ENCODE measurements around the gene SLC11A1.
A peak's percentile ranks its signal among the peaks of the same experiment; 100 is the strongest.

The SLC11A1 gene, protein sequence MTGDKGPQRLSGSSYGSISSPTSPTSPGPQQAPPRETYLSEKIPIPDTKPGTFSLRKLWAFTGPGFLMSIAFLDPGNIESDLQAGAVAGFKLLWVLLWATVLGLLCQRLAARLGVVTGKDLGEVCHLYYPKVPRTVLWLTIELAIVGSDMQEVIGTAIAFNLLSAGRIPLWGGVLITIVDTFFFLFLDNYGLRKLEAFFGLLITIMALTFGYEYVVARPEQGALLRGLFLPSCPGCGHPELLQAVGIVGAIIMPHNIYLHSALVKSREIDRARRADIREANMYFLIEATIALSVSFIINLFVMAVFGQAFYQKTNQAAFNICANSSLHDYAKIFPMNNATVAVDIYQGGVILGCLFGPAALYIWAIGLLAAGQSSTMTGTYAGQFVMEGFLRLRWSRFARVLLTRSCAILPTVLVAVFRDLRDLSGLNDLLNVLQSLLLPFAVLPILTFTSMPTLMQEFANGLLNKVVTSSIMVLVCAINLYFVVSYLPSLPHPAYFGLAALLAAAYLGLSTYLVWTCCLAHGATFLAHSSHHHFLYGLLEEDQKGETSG

GRCh38 chr2:218381916-218382366 is at the start of gene SLC11A1:
Gene SLC11A1 (plus strand): TSS chr2:218382273. CDS start chr2:218382369, 96 bp downstream.
- Histone ChIP-seq H3K4me1 (ENCODE audit: control insufficient read depth, insufficient read depth, low read length) (no peaks in the 10 kb centered on the region), H3K4me3 (ENCODE audit: low read depth, low read length) (no peak within 1 kb of the TSS), H3K9me3 (ENCODE audit: control insufficient read depth, insufficient read depth, low read depth, low read length) (no peaks in the 10 kb centered on the region), H3K27ac (ENCODE audit: extremely low read depth, low read depth, low read length) (no peak within 1 kb of the TSS), H3K36me3 (ENCODE audit: control insufficient read depth in 2 of 2, insufficient read depth in 1 of 2, low read length in 2 of 2) (no peaks in the 10 kb centered on the region; a peak in 1 of 3 replicates)
- TF ChIP-seq, protein P1, sequence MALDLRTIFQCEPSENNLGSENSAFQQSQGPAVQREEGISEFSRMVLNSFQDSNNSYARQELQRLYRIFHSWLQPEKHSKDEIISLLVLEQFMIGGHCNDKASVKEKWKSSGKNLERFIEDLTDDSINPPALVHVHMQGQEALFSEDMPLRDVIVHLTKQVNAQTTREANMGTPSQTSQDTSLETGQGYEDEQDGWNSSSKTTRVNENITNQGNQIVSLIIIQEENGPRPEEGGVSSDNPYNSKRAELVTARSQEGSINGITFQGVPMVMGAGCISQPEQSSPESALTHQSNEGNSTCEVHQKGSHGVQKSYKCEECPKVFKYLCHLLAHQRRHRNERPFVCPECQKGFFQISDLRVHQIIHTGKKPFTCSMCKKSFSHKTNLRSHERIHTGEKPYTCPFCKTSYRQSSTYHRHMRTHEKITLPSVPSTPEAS (tag by site-specific recombination; IDR thresholded peaks at IDR 0.05): 0 out of 2 replicates have a peak, but pooled peaks have one; percentile 37
- TF ChIP-seq KLF9 (tag by site-specific recombination; IDR thresholded peaks at IDR 0.05; ENCODE audit: low read depth) (0 out of 2 replicates have a peak, but pooled peaks have one; percentile 57), ZNF354C (tag by site-specific recombination; IDR thresholded peaks at IDR 0.05; ENCODE audit: borderline replicate concordance, low read depth) (no peak)
- TF ChIP-seq, protein P2, sequence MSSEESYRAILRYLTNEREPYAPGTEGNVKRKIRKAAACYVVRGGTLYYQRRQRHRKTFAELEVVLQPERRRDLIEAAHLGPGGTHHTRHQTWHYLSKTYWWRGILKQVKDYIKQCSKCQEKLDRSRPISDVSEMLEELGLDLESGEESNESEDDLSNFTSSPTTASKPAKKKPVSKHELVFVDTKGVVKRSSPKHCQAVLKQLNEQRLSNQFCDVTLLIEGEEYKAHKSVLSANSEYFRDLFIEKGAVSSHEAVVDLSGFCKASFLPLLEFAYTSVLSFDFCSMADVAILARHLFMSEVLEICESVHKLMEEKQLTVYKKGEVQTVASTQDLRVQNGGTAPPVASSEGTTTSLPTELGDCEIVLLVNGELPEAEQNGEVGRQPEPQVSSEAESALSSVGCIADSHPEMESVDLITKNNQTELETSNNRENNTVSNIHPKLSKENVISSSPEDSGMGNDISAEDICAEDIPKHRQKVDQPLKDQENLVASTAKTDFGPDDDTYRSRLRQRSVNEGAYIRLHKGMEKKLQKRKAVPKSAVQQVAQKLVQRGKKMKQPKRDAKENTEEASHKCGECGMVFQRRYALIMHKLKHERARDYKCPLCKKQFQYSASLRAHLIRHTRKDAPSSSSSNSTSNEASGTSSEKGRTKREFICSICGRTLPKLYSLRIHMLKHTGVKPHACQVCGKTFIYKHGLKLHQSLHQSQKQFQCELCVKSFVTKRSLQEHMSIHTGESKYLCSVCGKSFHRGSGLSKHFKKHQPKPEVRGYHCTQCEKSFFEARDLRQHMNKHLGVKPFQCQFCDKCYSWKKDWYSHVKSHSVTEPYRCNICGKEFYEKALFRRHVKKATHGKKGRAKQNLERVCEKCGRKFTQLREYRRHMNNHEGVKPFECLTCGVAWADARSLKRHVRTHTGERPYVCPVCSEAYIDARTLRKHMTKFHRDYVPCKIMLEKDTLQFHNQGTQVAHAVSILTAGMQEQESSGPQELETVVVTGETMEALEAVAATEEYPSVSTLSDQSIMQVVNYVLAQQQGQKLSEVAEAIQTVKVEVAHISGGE (tag by site-specific recombination; conservative IDR thresholded peaks at IDR 0.05; ENCODE audit: low read depth): no peak
- ChIA-PET CTCF (no interaction called here), POLR2A (no interaction called here)

DNA sequence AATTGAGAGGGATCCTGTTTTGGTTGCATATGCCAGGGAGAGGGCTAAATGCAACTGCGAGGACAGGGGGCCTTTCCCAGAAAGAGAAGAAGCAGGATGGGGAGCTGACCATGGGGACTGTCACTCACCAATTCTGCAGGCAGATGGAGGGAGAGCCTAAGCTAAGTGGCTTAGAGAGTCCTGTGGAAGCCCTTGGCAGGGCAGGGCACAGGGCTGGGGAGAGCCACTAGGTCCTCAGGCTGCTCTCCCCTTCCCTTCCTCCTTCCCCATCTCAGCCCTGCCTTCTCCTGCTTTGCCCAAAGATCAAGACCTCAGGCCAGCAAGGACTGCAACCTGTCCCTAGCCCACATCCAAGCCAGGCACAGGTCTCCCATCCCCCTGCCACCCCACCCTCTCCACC is 49.8 kb upstream of the SLC11A1 start:
- POLR2A ChIA-PET: no interaction called here
- H3K27ac ChIP-seq (ENCODE audit: extremely low read depth, low read depth, low read length): no peak overlapping the region
- CTCF ChIA-PET: no interaction called here

More for the DNA sequence above, 49.8 kb upstream of the SLC11A1 start:
- TF ChIP-seq ZNF114 (tag by site-specific recombination; IDR thresholded peaks at IDR 0.05) (no peak), ZNF830 (tag by site-specific recombination; IDR thresholded peaks at IDR 0.05; ENCODE audit: low read depth) (no peak), ZNF626 (tag by site-specific recombination; IDR thresholded peaks at IDR 0.05) (no peak), SCRT2 (tag by site-specific recombination; IDR thresholded peaks at IDR 0.05) (no peak), ZNF138 (tag by site-specific recombination; IDR thresholded peaks at IDR 0.05; ENCODE audit: borderline replicate concordance) (no peak), ZNF571 (tag by site-specific recombination; IDR thresholded peaks at IDR 0.05) (no peak), ZNF394 (tag by site-specific recombination; IDR thresholded peaks at IDR 0.05; ENCODE audit: borderline replicate concordance) (no peak), ZNF658 (tag by site-specific recombination; IDR thresholded peaks at IDR 0.05) (no peak), MEIS1 (CRISPR knock-in tag; IDR thresholded peaks at IDR 0.05; ENCODE audit: borderline replicate concordance) (no peak), SP3 (tag by site-specific recombination; IDR thresholded peaks at IDR 0.05) (no peak), ATF2 (tag by site-specific recombination; IDR thresholded peaks at IDR 0.05; ENCODE audit: low read depth) (no peak)
- TF ChIP-seq, protein P3, sequence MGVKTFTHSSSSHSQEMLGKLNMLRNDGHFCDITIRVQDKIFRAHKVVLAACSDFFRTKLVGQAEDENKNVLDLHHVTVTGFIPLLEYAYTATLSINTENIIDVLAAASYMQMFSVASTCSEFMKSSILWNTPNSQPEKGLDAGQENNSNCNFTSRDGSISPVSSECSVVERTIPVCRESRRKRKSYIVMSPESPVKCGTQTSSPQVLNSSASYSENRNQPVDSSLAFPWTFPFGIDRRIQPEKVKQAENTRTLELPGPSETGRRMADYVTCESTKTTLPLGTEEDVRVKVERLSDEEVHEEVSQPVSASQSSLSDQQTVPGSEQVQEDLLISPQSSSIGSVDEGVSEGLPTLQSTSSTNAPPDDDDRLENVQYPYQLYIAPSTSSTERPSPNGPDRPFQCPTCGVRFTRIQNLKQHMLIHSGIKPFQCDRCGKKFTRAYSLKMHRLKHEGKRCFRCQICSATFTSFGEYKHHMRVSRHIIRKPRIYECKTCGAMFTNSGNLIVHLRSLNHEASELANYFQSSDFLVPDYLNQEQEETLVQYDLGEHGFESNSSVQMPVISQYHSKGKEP (tag by site-specific recombination; IDR thresholded peaks at IDR 0.05): no peak
- TF ChIP-seq, protein P4, sequence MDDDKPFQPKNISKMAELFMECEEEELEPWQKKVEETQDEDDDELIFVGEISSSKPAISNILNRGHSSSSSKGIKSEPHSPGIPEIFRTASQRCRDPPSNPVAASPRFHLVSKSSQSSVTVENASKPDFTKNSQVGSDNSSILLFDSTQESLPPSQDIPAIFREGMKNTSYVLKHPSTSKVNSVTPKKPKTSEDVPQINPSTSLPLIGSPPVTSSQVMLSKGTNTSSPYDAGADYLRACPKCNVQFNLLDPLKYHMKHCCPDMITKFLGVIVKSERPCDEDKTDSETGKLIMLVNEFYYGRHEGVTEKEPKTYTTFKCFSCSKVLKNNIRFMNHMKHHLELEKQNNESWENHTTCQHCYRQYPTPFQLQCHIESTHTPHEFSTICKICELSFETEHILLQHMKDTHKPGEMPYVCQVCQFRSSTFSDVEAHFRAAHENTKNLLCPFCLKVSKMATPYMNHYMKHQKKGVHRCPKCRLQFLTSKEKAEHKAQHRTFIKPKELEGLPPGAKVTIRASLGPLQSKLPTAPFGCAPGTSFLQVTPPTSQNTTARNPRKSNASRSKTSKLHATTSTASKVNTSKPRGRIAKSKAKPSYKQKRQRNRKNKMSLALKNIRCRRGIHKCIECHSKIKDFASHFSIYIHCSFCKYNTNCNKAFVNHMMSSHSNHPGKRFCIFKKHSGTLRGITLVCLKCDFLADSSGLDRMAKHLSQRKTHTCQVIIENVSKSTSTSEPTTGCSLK (tag by site-specific recombination; IDR thresholded peaks at IDR 0.05): no peak
- TF ChIP-seq, protein P5, sequence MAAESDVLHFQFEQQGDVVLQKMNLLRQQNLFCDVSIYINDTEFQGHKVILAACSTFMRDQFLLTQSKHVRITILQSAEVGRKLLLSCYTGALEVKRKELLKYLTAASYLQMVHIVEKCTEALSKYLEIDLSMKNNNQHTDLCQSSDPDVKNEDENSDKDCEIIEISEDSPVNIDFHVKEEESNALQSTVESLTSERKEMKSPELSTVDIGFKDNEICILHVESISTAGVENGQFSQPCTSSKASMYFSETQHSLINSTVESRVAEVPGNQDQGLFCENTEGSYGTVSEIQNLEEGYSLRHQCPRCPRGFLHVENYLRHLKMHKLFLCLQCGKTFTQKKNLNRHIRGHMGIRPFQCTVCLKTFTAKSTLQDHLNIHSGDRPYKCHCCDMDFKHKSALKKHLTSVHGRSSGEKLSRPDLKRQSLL (tag by site-specific recombination; IDR thresholded peaks at IDR 0.05): no peak
- H3K9me3 ChIP-seq (ENCODE audit: control insufficient read depth, insufficient read depth, low read depth, low read length): no peaks in the 10 kb centered on the region
- no peak overlapping the region for H3K4me3 ChIP-seq (ENCODE audit: low read depth, low read length)
- no peaks in the 10 kb centered on the region for H3K4me1 ChIP-seq (ENCODE audit: control insufficient read depth, insufficient read depth, low read length)
- H3K36me3 ChIP-seq (ENCODE audit: control insufficient read depth in 2 of 2, insufficient read depth in 1 of 2, low read length in 2 of 2): no peaks in the 10 kb centered on the region
